GM23248 (cell line): ENCODE results near the gene PPP1R11.

Source experiments
- EZH2 ChIP-seq: fragments of 200-600 bp; sonication (generic); IDR thresholded peaks from 2 replicates; pipeline ENCODE4 v1.6.1; 2018; ENCODE audit warnings: antibody characterized with exemption, mild to moderate bottlenecking; ENCODE audit not compliant: insufficient read depth, poor library complexity, severe bottlenecking
- EZH2phosphoT487 ChIP-seq: fragments of 200-600 bp; sonication (generic); IDR thresholded peaks from 2 replicates; pipeline ENCODE4 v1.6.1; 2018; ENCODE audit warnings: antibody characterized with exemption, moderate library complexity, mild to moderate bottlenecking, low read depth; ENCODE audit not compliant: insufficient read depth

- TF ChIP-seq EZH2 (no peak), EZH2phosphoT487 (no peak)
These were observed 4.3 kb downstream of the PPP1R11 start for GRCh38 chr6:30071081-30071818.
